ENCODE data around the gene PIK3C2G. TPM values are rescaled to one million over a fixed set of nuclear protein-coding genes. Genes with fewer than 3 reads are reported as not detected.
"Not testable (repeated sequence)": the region's sequence is repeated elsewhere in the genome, so short reads cannot be mapped to it uniquely, and the experiment has no call there.

Gene PIK3C2G
- total RNA-seq, 1 experiment from 2014 or later = not detected

- Histone ChIP-seq H3K4me1 (ENCODE audit: insufficient read depth, low read length, poor library complexity, severe bottlenecking) (no peaks in the 10 kb centered on the region), H3K9me3 (ENCODE audit: low read depth, low read length, poor library complexity, severe bottlenecking) (no peaks in the 10 kb centered on the region), H3K4me3 (ENCODE audit: low read depth, low read length, poor library complexity, severe bottlenecking) (no peak overlapping the region), H3K27ac (ENCODE audit: low read depth, low read length, poor library complexity, severe bottlenecking) (no peak overlapping the region), H3K36me3 (ENCODE audit: insufficient read depth, low read length, poor library complexity, severe bottlenecking) (no peaks in the 10 kb centered on the region), H3K27me3 (replicated peaks; ENCODE audit: insufficient read depth, low read depth, low read length, poor library complexity) (no peaks in the 10 kb centered on the region)
- TF ChIP-seq EZH2 (IDR thresholded peaks at IDR 0.05; ENCODE audit: borderline replicate concordance, low read depth, low read length, poor library complexity, severe bottlenecking) = no peak
- TF ChIP-seq, protein P1, sequence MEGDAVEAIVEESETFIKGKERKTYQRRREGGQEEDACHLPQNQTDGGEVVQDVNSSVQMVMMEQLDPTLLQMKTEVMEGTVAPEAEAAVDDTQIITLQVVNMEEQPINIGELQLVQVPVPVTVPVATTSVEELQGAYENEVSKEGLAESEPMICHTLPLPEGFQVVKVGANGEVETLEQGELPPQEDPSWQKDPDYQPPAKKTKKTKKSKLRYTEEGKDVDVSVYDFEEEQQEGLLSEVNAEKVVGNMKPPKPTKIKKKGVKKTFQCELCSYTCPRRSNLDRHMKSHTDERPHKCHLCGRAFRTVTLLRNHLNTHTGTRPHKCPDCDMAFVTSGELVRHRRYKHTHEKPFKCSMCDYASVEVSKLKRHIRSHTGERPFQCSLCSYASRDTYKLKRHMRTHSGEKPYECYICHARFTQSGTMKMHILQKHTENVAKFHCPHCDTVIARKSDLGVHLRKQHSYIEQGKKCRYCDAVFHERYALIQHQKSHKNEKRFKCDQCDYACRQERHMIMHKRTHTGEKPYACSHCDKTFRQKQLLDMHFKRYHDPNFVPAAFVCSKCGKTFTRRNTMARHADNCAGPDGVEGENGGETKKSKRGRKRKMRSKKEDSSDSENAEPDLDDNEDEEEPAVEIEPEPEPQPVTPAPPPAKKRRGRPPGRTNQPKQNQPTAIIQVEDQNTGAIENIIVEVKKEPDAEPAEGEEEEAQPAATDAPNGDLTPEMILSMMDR (conservative IDR thresholded peaks at IDR 0.05; ENCODE audit: low read depth, low read length) = no peak
- intact Hi-C loops (cut with micrococcal nuclease; ENCODE audit: unreplicated experiment) = no loop called here
- DNase-seq (ENCODE audit: low spot score) = no peak
- no TSS peak for BruUV-seq (replicated peaks)
- ChIA-PET CTCF (no interaction called here), POLR2A (ENCODE audit: low non-redundant PET) (no interaction called here)
Observed at GRCh38 chr12:18496156-18496555, 234.8 kb downstream of the PIK3C2G start.

DNA sequence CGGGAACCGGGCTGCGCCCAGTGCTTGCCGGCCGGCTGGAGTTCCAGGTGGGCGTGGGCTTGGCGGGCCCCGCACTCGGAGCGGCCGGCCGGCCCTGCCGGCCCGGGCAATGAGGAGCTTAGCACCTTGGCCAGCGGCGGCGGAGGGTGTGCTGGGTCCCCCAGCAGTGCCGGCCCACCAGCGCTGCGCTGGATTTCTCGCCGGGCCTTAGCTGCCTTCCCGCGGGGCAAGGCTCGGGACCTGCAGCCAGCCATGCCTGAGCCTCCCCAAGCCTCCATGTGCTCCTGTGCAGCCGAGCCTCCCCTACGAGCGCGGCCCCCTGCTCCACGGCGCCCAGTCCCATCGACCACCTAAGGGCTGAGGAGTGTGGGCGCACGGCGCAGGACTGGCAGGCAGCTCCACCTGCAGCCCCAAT is 238.8 kb downstream of the PIK3C2G start:
- H3K27ac ChIP-seq (ENCODE audit: low read depth, low read length, poor library complexity, severe bottlenecking); H3K4me1 ChIP-seq (ENCODE audit: insufficient read depth, low read length, poor library complexity, severe bottlenecking); POLR2A ChIA-PET (ENCODE audit: low non-redundant PET); CTCF ChIA-PET; H3K4me3 ChIP-seq (ENCODE audit: low read depth, low read length, poor library complexity, severe bottlenecking); intact Hi-C loops (cut with micrococcal nuclease; ENCODE audit: unreplicated experiment); H3K9me3 ChIP-seq (ENCODE audit: low read depth, low read length, poor library complexity, severe bottlenecking); DNase-seq (ENCODE audit: low spot score); H3K36me3 ChIP-seq (ENCODE audit: insufficient read depth, low read length, poor library complexity, severe bottlenecking); BruUV-seq (replicated peaks); H3K27me3 ChIP-seq (replicated peaks; ENCODE audit: insufficient read depth, low read depth, low read length, poor library complexity): not testable (repeated sequence)

GRCh38 chr12:18500736-18501135 is 239.4 kb downstream of the PIK3C2G start:
- CTCF ChIA-PET; BruUV-seq (replicated peaks); H3K36me3 ChIP-seq (ENCODE audit: insufficient read depth, low read length, poor library complexity, severe bottlenecking); H3K27me3 ChIP-seq (replicated peaks; ENCODE audit: insufficient read depth, low read depth, low read length, poor library complexity); H3K4me1 ChIP-seq (ENCODE audit: insufficient read depth, low read length, poor library complexity, severe bottlenecking); H3K27ac ChIP-seq (ENCODE audit: low read depth, low read length, poor library complexity, severe bottlenecking); H3K9me3 ChIP-seq (ENCODE audit: low read depth, low read length, poor library complexity, severe bottlenecking); H3K4me3 ChIP-seq (ENCODE audit: low read depth, low read length, poor library complexity, severe bottlenecking); DNase-seq (ENCODE audit: low spot score); POLR2A ChIA-PET (ENCODE audit: low non-redundant PET); intact Hi-C loops (cut with micrococcal nuclease; ENCODE audit: unreplicated experiment): not testable (repeated sequence)

DNA sequence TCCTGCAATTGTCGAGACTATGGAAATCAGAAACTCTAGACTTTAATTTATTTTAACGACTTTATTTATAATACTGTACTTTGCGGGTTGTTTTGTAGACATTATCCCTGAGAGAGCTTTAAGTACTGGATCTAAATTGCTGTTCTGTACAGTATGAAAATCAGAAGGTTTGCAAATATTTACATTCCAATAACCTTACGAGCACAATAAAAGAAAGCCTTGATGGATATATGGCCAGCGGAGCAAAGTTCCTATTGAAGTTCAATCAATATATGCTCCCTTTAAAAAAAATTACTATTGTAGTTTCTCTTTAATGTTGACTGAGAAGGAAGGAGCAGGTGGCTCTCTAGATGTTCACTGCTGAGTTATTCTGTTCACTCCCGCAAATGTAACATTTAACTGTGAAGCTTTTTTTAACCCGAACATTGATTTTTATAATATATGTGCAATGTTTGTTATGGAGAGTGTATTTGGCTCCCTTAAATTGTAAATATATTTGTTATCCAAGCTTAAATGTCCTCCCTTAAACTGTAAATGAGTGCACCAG is 241.2 kb downstream of the PIK3C2G start:
- Histone ChIP-seq H3K4me1 (ENCODE audit: insufficient read depth, low read length, poor library complexity, severe bottlenecking) (no peaks in the 10 kb centered on the region), H3K27ac (ENCODE audit: low read depth, low read length, poor library complexity, severe bottlenecking) (no peak overlapping the region), H3K36me3 (ENCODE audit: insufficient read depth, low read length, poor library complexity, severe bottlenecking) (no peaks in the 10 kb centered on the region), H3K27me3 (replicated peaks; ENCODE audit: insufficient read depth, low read depth, low read length, poor library complexity) (no peaks in the 10 kb centered on the region), H3K9me3 (ENCODE audit: low read depth, low read length, poor library complexity, severe bottlenecking) (no peaks in the 10 kb centered on the region), H3K4me3 (ENCODE audit: low read depth, low read length, poor library complexity, severe bottlenecking) (no peak overlapping the region)
- CTCF ChIA-PET = no interaction called here
- BruUV-seq (replicated peaks) = no TSS peak
- no peak for DNase-seq (ENCODE audit: low spot score)
- intact Hi-C loops (cut with micrococcal nuclease; ENCODE audit: unreplicated experiment) = no loop called here
- no peak for TF ChIP-seq EZH2 (IDR thresholded peaks at IDR 0.05; ENCODE audit: borderline replicate concordance, low read depth, low read length, poor library complexity, severe bottlenecking)
- TF ChIP-seq, protein P1 (conservative IDR thresholded peaks at IDR 0.05; ENCODE audit: low read depth, low read length) = no peak
- POLR2A ChIA-PET (ENCODE audit: low non-redundant PET) = no interaction called here

Measured in A673 (cell line).